HepG2 (cell line): ENCODE results near the gene KIAA2012. TPM values are rescaled to one million over a fixed set of nuclear protein-coding genes. Genes with fewer than 3 reads are reported as not detected.
A peak's percentile ranks its signal among the peaks of the same experiment; 100 is the strongest.

Source experiments
- E2F5 ChIP-seq: sonication (generic); formaldehyde crosslinking; conservative IDR thresholded peaks from 2 replicates; pipeline ENCODE4 v1.4.0; 2020; ENCODE audit warnings: missing genetic modification reagents
- GPBP1L1 ChIP-seq: sonication (generic); formaldehyde crosslinking; IDR thresholded peaks from 2 replicates; pipeline ENCODE4 v1.5.0; 2020; ENCODE audit warnings: mild to moderate bottlenecking, missing genetic modification reagents
- KAT8 ChIP-seq: IDR thresholded peaks from 2 replicates; pipeline ENCODE4 v1.6.1; 2016; ENCODE audit warnings: missing genetic modification reagents, missing compliant biosample characterization
- KLF12 ChIP-seq: sonication (generic); formaldehyde crosslinking; IDR thresholded peaks from 2 replicates; pipeline ENCODE4 v1.4.0; 2020; ENCODE audit warnings: missing genetic modification reagents, borderline replicate concordance
- MBD4 ChIP-seq: IDR thresholded peaks from 2 replicates; pipeline ENCODE4 v1.6.1; 2012; ENCODE audit warnings: low read length, inconsistent platforms, borderline replicate concordance
- MIER3 ChIP-seq: IDR thresholded peaks from 2 replicates; pipeline ENCODE4 v1.6.1; 2016; ENCODE audit warnings: missing compliant biosample characterization, borderline replicate concordance
- PITX1 ChIP-seq: sonication (generic); formaldehyde crosslinking; IDR thresholded peaks from 2 replicates; pipeline ENCODE4 v1.5.1; 2020; ENCODE audit warnings: mild to moderate bottlenecking, missing genetic modification reagents
- YEATS2 ChIP-seq: sonication (generic); formaldehyde crosslinking; IDR thresholded peaks from 2 replicates; pipeline ENCODE4 v1.4.0; 2020; ENCODE audit warnings: missing genetic modification reagents, borderline replicate concordance
- ZBTB7A ChIP-seq: sonication (generic); formaldehyde crosslinking; IDR thresholded peaks from 2 replicates; pipeline ENCODE4 v1.8.0; 2022; ENCODE audit warnings: mild to moderate bottlenecking, missing genetic modification reagents
- ZNF121 ChIP-seq: sonication (generic); formaldehyde crosslinking; IDR thresholded peaks from 2 replicates; pipeline ENCODE4 v1.5.0; 2020; ENCODE audit warnings: mild to moderate bottlenecking, missing genetic modification reagents
- ZNF430 ChIP-seq: sonication (generic); formaldehyde crosslinking; IDR thresholded peaks from 2 replicates; pipeline ENCODE4 v1.9.0; 2021; ENCODE audit warnings: mild to moderate bottlenecking, missing genetic modification reagents
- ZNF441 ChIP-seq: sonication (generic); formaldehyde crosslinking; IDR thresholded peaks from 2 replicates; pipeline ENCODE4 v1.7.0; 2021; ENCODE audit warnings: missing genetic modification reagents, borderline replicate concordance
- ZNF468 ChIP-seq: sonication (generic); formaldehyde crosslinking; IDR thresholded peaks from 2 replicates; pipeline ENCODE4 v1.8.0; 2022; ENCODE audit warnings: mild to moderate bottlenecking, moderate library complexity, missing genetic modification reagents
- ZNF557 ChIP-seq: sonication (generic); formaldehyde crosslinking; IDR thresholded peaks from 2 replicates; pipeline ENCODE4 v1.4.0; 2020; ENCODE audit warnings: missing genetic modification reagents
- ZNF577 ChIP-seq: sonication (generic); formaldehyde crosslinking; IDR thresholded peaks from 2 replicates; pipeline ENCODE4 v1.4.0; 2020; ENCODE audit warnings: mild to moderate bottlenecking, low read depth, missing genetic modification reagents, borderline replicate concordance
- ZNF615 ChIP-seq: sonication (generic); formaldehyde crosslinking; IDR thresholded peaks from 2 replicates; pipeline ENCODE4 v1.5.0; 2020; ENCODE audit warnings: mild to moderate bottlenecking, missing genetic modification reagents, borderline replicate concordance
- ZNF639 ChIP-seq: conservative IDR thresholded peaks from 2 replicates; pipeline ENCODE4 v1.6.1; 2018; ENCODE audit warnings: missing genetic modification reagents
- ZNF83 ChIP-seq: sonication (generic); formaldehyde crosslinking; IDR thresholded peaks from 2 replicates; pipeline ENCODE4 v1.4.0; 2020; ENCODE audit warnings: missing genetic modification reagents, mild to moderate bottlenecking, borderline replicate concordance
- polyA plus RNA-seq, 8 experiments: library from polyadenylated mRNA; depleted of rRNA in 3 of 8; stranded (reverse) in 7 of 8; unstranded in 1 of 8; fragments of >200 nt; fragmentation: Illumina TruSeq in 4 of 8; extraction: Trizol in 4 of 8; gene quantifications; 2 replicates each; pipeline versions ENCODE4 v1.2.1 to v1.2.3, GENCODE V29; 2011 to 2016; ENCODE audit warnings: low read depth in 4 of 8, missing spikeins in 1 of 8, mixed read lengths in 1 of 8; ENCODE audit not compliant: insufficient read depth in 1 of 8
- total RNA-seq, 5 experiments: library from RNA; depleted of rRNA; stranded (reverse); fragments of >200 nt; fragmentation: Illumina TruSeq; extraction: Trizol; gene quantifications; 2 replicates each; pipeline ENCODE4 v1.2.3, GENCODE V29; 2016; ENCODE audit warnings: low read depth in 1 of 5
- TF ChIP-seq, protein P1 (sequence below): sonication (generic); formaldehyde crosslinking; conservative IDR thresholded peaks from 2 replicates; pipeline ENCODE4 v1.4.0; 2020; ENCODE audit warnings: missing genetic modification reagents
- TF ChIP-seq, protein P2 (sequence below): sonication (generic); formaldehyde crosslinking; IDR thresholded peaks from 2 replicates; pipeline ENCODE4 v1.4.0; 2020; ENCODE audit warnings: mild to moderate bottlenecking, missing genetic modification reagents

KIAA2012 gene
- total and polyA plus RNA-seq, 2 of the 13 experiments (the other 11 are each of a cell fraction or from before 2014, with no cell fraction given), result not detected

DNA sequence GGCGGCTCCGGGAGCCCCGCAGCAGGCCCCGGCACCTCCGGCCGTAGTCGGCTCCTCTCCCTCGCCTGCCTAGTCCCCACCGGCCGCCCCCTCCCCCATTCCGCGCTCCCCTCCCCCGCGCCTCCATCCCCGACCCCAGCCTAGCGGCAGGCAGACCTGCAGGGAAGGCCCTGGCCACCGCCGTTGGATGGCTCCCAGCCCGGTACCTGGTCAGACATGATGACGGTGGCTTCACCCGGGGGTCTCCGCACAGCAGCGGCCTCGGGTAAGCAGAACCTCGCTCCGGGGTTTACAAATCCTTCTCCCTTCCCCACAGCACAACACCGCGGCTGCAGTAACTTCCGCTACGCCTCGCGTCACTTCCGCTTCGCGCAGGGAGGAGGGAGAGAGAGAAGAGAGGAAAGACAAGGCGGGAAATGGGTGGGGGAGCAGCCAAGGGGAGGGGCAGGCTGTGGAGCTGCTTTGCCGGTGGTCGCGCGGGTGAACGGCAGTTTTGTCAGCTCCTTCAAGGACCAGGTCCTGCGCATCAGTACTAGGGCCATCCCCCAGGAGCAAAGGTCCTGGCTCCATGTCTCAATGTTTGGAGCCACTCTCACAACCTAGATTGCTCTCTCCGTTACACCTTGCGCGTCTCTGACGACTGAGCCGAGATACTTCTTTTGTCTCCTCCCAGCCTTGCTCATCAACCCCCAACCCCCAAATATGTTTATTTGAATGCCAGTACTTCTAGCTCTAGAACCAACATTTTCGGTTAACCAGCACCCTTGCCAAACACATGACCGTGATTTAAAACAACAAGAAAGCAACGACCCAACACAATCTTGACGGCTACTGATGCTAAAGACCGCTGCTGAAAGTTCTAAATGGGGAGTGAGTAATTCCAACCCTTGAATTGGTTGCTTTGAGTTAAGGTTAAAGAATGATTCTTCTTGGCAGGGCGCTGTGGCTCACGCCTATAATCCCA lies 165.5 kb downstream of the KIAA2012 start, which contains the start of gene SUMO1 (continued):
- TF ChIP-seq ZNF639 (CRISPR knock-in tag) (no peak; the same call in 1 of the 2 replicates), ZNF615 (no peak), ZNF83 (CRISPR knock-in tag) (0 out of 2 replicates have a peak, but pooled peaks have one; percentile 37), KLF12 (CRISPR knock-in tag) (0 out of 2 replicates have a peak, but pooled peaks have one; percentile 52), ZNF121 (CRISPR knock-in tag) (no peak), PITX1 (CRISPR knock-in tag) (peak; percentile 78), E2F5 (CRISPR knock-in tag) (peak; percentile 93), YEATS2 (peak; percentile 95), MIER3 (CRISPR knock-in tag) (peak; percentile 92; the same call in 1 of the 2 replicates), ZNF430 (CRISPR knock-in tag) (peak; percentile 81; the same call in 1 of the 2 replicates), ZNF577 (no peak), ZNF441 (CRISPR knock-in tag) (peak; percentile 62; the same call in 1 of the 2 replicates), ZNF468 (no peak), ZNF557 (CRISPR knock-in tag) (0 out of 2 replicates have a peak, but pooled peaks have one; percentile 46), MBD4 (no peak), ZBTB7A (CRISPR knock-in tag) (peak; percentile 74; the same call in 1 of the 2 replicates), GPBP1L1 (no peak), KAT8 (CRISPR knock-in tag) (peak; percentile 92)
- TF ChIP-seq, protein P1, sequence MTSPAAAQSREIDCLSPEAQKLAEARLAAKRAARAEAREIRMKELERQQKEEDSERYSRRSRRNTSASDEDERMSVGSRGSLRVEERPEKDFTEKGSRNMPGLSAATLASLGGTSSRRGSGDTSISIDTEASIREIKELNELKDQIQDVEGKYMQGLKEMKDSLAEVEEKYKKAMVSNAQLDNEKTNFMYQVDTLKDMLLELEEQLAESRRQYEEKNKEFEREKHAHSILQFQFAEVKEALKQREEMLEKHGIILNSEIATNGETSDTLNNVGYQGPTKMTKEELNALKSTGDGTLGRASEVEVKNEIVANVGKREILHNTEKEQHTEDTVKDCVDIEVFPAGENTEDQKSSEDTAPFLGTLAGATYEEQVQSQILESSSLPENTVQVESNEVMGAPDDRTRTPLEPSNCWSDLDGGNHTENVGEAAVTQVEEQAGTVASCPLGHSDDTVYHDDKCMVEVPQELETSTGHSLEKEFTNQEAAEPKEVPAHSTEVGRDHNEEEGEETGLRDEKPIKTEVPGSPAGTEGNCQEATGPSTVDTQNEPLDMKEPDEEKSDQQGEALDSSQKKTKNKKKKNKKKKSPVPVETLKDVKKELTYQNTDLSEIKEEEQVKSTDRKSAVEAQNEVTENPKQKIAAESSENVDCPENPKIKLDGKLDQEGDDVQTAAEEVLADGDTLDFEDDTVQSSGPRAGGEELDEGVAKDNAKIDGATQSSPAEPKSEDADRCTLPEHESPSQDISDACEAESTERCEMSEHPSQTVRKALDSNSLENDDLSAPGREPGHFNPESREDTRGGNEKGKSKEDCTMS (CRISPR knock-in tag), result no peak
- TF ChIP-seq, protein P2, sequence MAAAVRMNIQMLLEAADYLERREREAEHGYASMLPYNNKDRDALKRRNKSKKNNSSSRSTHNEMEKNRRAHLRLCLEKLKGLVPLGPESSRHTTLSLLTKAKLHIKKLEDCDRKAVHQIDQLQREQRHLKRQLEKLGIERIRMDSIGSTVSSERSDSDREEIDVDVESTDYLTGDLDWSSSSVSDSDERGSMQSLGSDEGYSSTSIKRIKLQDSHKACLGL, result peak; percentile 70; the same call in 1 of the 2 replicates
